LNCAP (cell line): Measurements from ENCODE around the gene UQCC3.

ENCODE experiments used
- TF ChIP-seq, protein P1 (sequence below): fragments of 450-650 bp; IDR thresholded peaks from 2 replicates; pipeline ENCODE4 v1.5.1; 2017; ENCODE audit warnings: mild to moderate bottlenecking

The UQCC3 gene

DNA sequence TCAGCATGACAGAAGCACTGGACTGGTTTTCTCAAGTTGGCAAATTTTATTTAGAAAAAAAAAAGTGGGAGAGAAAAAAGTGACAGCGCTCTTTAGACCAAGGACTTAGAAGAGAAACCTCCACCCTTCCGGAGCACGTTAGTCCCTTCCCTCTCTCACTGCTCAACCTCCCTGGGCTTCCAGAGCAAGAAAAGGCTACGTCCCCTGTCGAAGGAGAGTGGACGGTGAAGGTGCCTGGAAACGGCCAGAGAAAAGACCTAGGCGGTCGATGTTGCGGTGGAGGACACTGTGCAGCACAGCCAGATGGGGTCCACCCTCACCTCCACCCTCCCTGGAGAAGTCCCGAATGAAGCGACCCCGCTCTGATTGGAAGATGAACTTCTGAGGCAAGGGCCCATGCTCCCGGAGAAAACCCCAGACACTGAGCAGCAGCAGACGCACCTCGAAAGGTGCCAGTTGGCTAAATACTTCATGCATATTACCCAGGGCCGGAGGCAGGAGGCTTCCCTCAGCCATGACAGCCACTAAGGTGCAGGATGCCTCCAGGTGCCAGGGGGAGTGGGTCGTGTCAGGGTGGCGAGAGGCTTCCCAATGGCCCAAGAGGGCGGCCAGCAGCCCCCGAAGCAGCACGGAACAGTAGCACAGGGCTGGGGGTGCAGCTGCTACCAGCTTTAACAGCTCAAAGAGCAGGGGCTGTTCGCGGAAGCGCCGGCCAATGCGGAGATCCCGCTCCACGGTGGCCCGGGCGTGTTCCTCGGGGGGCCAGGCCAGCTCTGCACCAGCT, 24.5 kb upstream of the UQCC3 start:
- TF ChIP-seq, protein P1, sequence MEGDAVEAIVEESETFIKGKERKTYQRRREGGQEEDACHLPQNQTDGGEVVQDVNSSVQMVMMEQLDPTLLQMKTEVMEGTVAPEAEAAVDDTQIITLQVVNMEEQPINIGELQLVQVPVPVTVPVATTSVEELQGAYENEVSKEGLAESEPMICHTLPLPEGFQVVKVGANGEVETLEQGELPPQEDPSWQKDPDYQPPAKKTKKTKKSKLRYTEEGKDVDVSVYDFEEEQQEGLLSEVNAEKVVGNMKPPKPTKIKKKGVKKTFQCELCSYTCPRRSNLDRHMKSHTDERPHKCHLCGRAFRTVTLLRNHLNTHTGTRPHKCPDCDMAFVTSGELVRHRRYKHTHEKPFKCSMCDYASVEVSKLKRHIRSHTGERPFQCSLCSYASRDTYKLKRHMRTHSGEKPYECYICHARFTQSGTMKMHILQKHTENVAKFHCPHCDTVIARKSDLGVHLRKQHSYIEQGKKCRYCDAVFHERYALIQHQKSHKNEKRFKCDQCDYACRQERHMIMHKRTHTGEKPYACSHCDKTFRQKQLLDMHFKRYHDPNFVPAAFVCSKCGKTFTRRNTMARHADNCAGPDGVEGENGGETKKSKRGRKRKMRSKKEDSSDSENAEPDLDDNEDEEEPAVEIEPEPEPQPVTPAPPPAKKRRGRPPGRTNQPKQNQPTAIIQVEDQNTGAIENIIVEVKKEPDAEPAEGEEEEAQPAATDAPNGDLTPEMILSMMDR = no peak

DNA sequence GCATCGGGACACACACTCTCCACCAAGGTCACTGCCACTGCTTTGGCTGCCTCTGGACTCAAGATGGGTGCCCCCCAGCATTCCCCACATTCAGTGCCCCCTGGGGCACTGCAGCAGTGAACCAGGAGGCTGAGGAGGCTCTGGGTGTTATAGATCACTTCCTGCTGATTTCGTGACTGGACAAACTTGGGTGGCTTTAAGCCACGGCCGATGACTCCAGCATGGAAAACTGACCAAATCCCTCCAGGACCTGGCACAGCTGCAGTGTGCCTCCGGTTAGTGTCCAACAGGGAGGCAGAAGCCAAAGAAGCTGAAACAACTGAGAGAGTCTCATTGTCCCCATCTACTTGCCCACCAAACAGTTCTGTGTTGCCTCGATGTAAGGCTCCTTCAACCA, 23.9 kb upstream of the UQCC3 start:
- TF ChIP-seq, protein P1 = no peak

DNA sequence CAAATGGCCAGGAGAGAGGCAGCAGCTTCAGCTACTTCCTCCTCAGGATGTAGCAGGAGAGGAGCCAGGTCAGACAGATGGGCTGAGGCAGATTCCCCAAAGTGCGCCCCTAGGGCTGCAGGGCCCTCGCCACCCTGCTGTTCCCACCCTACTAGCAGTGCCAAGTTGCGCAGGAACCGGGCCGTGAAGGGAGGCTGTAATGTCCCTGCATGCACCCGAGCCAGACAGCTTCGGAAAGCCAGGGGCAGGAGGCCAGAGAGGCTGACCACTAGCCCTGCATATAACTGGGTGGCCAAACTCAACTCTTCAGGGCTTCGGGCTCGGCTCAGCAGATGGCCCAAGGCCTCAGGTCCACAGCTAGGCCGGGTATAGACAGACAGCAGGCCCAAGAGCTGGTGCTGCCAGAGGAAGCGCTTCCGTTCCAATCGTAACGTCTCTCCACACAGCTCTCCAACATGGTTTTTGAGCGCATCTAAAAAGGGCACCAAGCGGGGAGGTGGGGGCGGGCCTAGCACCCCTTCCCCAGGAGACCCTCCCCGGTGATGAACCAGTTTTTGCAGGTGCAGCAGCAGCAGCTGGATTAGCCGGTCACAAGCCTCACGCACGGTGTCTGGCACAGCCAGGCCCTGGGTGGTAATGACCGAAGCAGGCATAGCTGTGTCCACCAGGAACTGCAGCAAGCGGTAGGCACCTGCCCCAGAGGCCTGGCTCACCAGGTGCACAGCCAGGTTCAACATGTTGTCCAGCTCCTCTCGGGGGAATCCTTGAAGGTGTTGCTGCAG, 23.1 kb upstream of the UQCC3 start:
- TF ChIP-seq, protein P1 = no peak

DNA sequence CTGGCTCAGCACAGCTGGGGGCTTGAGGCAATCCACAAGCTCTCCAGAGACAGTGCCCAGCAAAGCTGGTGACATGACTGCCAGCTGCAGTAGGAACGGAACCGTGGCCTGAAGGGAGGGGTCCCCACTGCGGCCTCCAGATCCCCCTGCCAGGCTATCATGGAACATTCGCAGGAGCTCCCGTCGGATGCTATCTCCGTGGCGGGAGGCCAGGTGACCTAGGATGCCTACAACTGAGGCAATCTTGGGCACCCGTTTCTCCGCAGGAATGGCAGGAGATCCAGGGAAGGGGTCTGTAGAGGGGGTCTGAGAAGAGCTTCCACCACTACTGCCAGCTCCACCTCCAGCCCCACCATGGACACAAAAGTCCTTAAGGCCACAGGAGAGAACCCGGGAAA, 22.5 kb upstream of the UQCC3 start:
- TF ChIP-seq, protein P1 = no peak

DNA sequence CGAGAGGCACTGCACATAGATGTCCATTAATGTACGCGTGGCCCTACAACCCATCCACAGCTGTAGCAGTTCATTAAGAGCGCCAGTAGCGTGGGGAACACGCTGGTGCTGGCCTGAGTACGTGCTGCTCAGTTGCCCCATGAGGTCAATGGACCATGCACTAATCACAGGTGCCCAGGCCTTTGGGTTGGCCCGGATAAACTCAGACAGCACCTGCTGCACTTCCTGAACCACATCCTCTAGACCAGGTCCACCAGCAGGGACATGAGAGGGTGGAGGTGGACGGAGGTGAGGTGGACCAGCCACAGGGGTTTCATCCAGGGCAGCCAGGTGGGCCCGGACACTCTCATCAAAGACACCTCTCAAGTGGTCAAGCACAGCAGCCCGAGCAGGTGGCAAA, 22.0 kb upstream of the UQCC3 start:
- TF ChIP-seq, protein P1 = no peak

DNA sequence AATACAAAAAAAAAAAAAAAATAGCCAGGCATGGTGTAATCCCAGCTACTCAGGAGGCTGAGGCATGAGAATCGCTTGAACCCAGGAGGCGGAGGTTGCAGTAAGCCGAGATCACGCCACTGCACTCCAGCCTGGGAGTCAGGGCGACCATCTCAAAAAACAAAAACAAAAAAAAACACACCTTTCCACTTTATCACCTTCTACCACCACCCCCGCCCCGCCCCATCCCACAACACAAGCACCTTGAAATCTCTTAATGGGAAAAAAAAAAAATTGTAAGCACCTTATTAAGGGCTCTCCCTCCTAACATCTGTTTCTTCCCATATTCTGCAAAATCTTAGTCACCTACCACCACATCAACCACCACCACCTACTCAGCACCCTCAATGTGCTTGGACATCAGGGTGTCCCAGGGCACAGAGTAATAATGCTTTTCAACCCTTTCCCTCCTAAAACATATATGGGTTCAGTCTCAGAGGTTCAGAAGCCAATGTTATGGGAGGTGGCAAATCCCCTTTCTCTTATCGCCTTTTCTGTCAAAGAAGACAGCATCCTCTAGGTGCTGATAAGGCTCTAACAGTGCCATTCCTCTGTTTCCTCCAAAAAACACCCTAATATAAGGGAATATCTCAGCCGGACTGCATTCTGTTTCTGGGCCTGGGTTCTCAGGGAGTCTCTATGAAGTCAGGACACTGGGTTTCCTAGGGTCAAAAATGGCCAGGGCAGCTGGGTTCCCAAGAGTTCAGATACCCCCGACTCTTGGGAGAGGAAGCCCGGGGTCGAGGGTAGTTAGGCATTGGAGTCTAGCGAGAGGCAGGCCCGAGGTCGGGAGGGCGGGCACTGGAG, 19.1 kb upstream of the UQCC3 start:
- TF ChIP-seq, protein P1 = no peak

DNA sequence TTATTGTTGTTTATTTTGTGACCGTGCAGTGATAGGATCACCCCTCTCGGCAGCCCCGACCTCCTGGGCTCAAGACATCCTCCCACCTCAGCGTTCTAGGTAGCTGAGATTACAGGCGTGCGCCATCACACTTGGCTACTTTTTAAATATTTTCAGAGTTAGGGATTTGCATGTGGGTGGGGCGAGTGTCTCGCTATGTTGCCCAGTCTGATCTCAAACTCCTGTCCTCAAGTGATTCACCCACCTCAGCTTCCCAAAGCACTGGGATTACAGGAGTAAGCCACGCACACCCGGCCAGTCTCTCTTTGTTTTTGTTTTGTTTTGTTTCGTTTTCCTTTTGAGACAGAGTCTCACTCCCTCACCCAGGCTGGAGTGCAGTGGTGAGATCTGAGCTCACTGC, 17.2 kb upstream of the UQCC3 start:
- TF ChIP-seq, protein P1 = no peak
